Activated gamma-delta T cell (primary cell): ENCODE results near the gene WNT7B.

Source experiments
- DNase-seq: peaks from one replicate; lab custom pipeline; 2025; lab: John Stamatoyannopoulos, UW

WNT7B gene

GRCh38 chr22:45995405-45996101, 18.6 kb upstream of the WNT7B start:
- no peak for DNase-seq

- no peak for DNase-seq
Measured at GRCh38 chr22:45994491-45995404, 17.8 kb upstream of the WNT7B start.

- DNase-seq: no peak
Measured at GRCh38 chr22:45993841-45994240, 16.9 kb upstream of the WNT7B start.

GRCh38 chr22:45993143-45993692, 16.3 kb upstream of the WNT7B start:
- no peak for DNase-seq

GRCh38 chr22:45992737-45993136, 15.8 kb upstream of the WNT7B start:
- DNase-seq: no peak

- no peak for DNase-seq
Measured at GRCh38 chr22:45991098-45991497, 14.1 kb upstream of the WNT7B start.

GRCh38 chr22:45987136-45987861, 10.3 kb upstream of the WNT7B start:
- no peak for DNase-seq

- DNase-seq: no peak
Measured at GRCh38 chr22:45984316-45984916, 7.5 kb upstream of the WNT7B start.

- no peak for DNase-seq
Measured at GRCh38 chr22:45983797-45984196, 6.8 kb upstream of the WNT7B start.

- no peak for DNase-seq
Measured at GRCh38 chr22:45980761-45981160, 3.8 kb upstream of the WNT7B start.

- DNase-seq: no peak
Measured at GRCh38 chr22:45980268-45980570, 3.3 kb upstream of the WNT7B start.

- DNase-seq: no peak
Measured at GRCh38 chr22:45978275-45978713, 1.3 kb upstream of the WNT7B start.

GRCh38 chr22:45977551-45978274, 751 bp upstream of the WNT7B start:
- DNase-seq: no peak

GRCh38 chr22:45976254-45977002, 534 bp downstream of the WNT7B start:
- no peak for DNase-seq

- DNase-seq: no peak
Measured at GRCh38 chr22:45975164-45976161, 1.5 kb downstream of the WNT7B start.

GRCh38 chr22:45974498-45974897, 2.5 kb downstream of the WNT7B start:
- no peak for DNase-seq

- DNase-seq: no peak
Measured at GRCh38 chr22:45972889-45973253, 4.1 kb downstream of the WNT7B start.

GRCh38 chr22:45972091-45972888, 4.7 kb downstream of the WNT7B start:
- no peak for DNase-seq
